CD14-positive monocyte (primary cell): ENCODE results near the gene GLB1L. TPM values are rescaled to one million over a fixed set of nuclear protein-coding genes. Genes with fewer than 3 reads are reported as not detected.

Source experiments
- DNase-seq, 3 donors: peaks; one replicate each; pipeline ENCODE4 v3.0.0-alpha.2; 2011 to 2022
- H2AFZ ChIP-seq: 2 replicates; pipeline ENCODE4 v1.6.0; 2012; ENCODE audit warnings: mild to moderate bottlenecking, low read depth, low read length, inconsistent platforms; ENCODE audit not compliant: insufficient read depth, poor library complexity, severe bottlenecking
- H3K27ac ChIP-seq, 2 donors: 1 replicate in 1 of 2; 2 replicates in 1 of 2; pipeline ENCODE4 v1.5.1; 2012 to 2013; ENCODE audit warnings: low read length in 2 of 2, control low read depth in 1 of 2, inconsistent platforms in 1 of 2, low read depth in 1 of 2, mild to moderate bottlenecking in 1 of 2
- H3K27me3 ChIP-seq, 2 donors: one replicate each; pipeline versions ENCODE4 v1.6.0 to v1.6.1; 2011 to 2013; ENCODE audit warnings: low read length in 2 of 2; ENCODE audit not compliant: control insufficient read depth in 2 of 2, insufficient read depth in 2 of 2
- H3K36me3 ChIP-seq, 2 donors: replicated peaks in 1 of 2; 1 replicate in 1 of 2; 2 replicates in 1 of 2; pipeline versions ENCODE4 v1.5.1 to v1.6.1; 2012 to 2013; ENCODE audit warnings: low read length in 2 of 2, control low read depth in 1 of 2, inconsistent platforms in 1 of 2, mild to moderate bottlenecking in 1 of 2; ENCODE audit not compliant: insufficient read depth in 2 of 2, control insufficient read depth in 1 of 2
- H3K4me1 ChIP-seq, 2 donors: 1 replicate in 1 of 2; 2 replicates in 1 of 2; pipeline versions ENCODE4 v1.5.1 to v1.6.1; 2012 to 2013; ENCODE audit warnings: low read length in 2 of 2, control low read depth in 1 of 2, inconsistent platforms in 1 of 2, mild to moderate bottlenecking in 1 of 2, moderate library complexity in 1 of 2; ENCODE audit not compliant: insufficient read depth in 2 of 2, control insufficient read depth in 1 of 2
- H3K4me2 ChIP-seq: replicated peaks from 2 replicates; pipeline ENCODE3; 2012; ENCODE audit warnings: low read length, moderate library complexity, mild to moderate bottlenecking; ENCODE audit not compliant: poor library complexity, severe bottlenecking; ENCODE audit errors: extremely low read depth
- H3K4me3 ChIP-seq, 3 experiments: fragments of 200-600 bp in 1 of 3; sonication (generic) in 1 of 3; replicated peaks in 1 of 3; 1 replicate in 2 of 3; 2 replicates in 1 of 3; pipeline ENCODE4 v1.5.1; 2011 to 2013; ENCODE audit warnings: low read length in 3 of 3, mild to moderate bottlenecking in 3 of 3, control low read depth in 2 of 3, low read depth in 2 of 3, inconsistent platforms in 1 of 3, moderate library complexity in 1 of 3
- H3K79me2 ChIP-seq: 2 replicates; pipeline ENCODE4 v1.6.0; 2012; ENCODE audit warnings: mild to moderate bottlenecking, control low read depth, inconsistent platforms, low read length, moderate library complexity; ENCODE audit not compliant: insufficient read depth
- H3K9ac ChIP-seq: 2 replicates; pipeline ENCODE4 v1.6.0; 2017; ENCODE audit warnings: low read length, mild to moderate bottlenecking; ENCODE audit not compliant: insufficient read depth, poor library complexity, severe bottlenecking
- H3K9me3 ChIP-seq, 2 donors: replicated peaks in 1 of 2; 1 replicate in 1 of 2; 2 replicates in 1 of 2; pipeline versions ENCODE4 v1.5.1 to v1.6.1; 2012 to 2013; ENCODE audit warnings: low read length in 2 of 2, control low read depth in 1 of 2; ENCODE audit not compliant: control insufficient read depth in 1 of 2, insufficient read depth in 1 of 2
- H4K20me1 ChIP-seq: 2 replicates; pipeline ENCODE4 v1.6.0; 2012; ENCODE audit warnings: mild to moderate bottlenecking, low read length, control low read depth, moderate library complexity; ENCODE audit not compliant: insufficient read depth
- H3K27ac Mint-ChIP-seq, 7 donors: one replicate each; pipeline ENCODE4 v1.8.0; 2020; ENCODE audit warnings: mild to moderate bottlenecking in 7 of 7, mixed read lengths in 7 of 7, moderate library complexity in 6 of 7, inconsistent platforms in 2 of 7
- H3K27me3 Mint-ChIP-seq, 3 donors: one replicate each; pipeline ENCODE4 v1.8.0; 2021 to 2022; ENCODE audit warnings: low read depth in 3 of 3, mild to moderate bottlenecking in 3 of 3, mixed read lengths in 3 of 3, moderate library complexity in 3 of 3, inconsistent platforms in 1 of 3
- H3K36me3 Mint-ChIP-seq, 2 donors: one replicate each; pipeline ENCODE4 v1.8.0; 2020; ENCODE audit warnings: mixed read lengths in 2 of 2, inconsistent platforms in 1 of 2, mild to moderate bottlenecking in 1 of 2
- H3K4me1 Mint-ChIP-seq: one replicate; pipeline ENCODE4 v1.8.0; 2020; ENCODE audit warnings: mild to moderate bottlenecking, mixed read lengths
- H3K4me3 Mint-ChIP-seq, 2 donors: one replicate each; pipeline ENCODE4 v1.8.0; 2020; ENCODE audit warnings: mild to moderate bottlenecking in 2 of 2, mixed read lengths in 2 of 2, moderate library complexity in 1 of 2
- H3K9me3 Mint-ChIP-seq, 7 donors: one replicate each; pipeline ENCODE4 v1.8.0; 2020 to 2022; ENCODE audit warnings: mixed read lengths in 7 of 7, mild to moderate bottlenecking in 6 of 7, moderate library complexity in 6 of 7, inconsistent platforms in 2 of 7
- WGBS: methylation state at CpG from one replicate; pipeline ENCODE4 v1.1.5; 2013; ENCODE audit warnings: missing lambda C conversion rate; ENCODE audit not compliant: insufficient coverage; 5-methylcytosine and 5-hydroxymethylcytosine counted together
- intact Hi-C, 2 donors: fragments of 100-400 bp; cut with micrococcal nuclease; formaldehyde crosslinking; loops; one replicate each; pipeline versions ENCODE4 v1.15.0 to v1.15.1; 2023
- polyA plus RNA-seq, 3 donors: library from polyadenylated mRNA; depleted of rRNA in 1 of 3; unstranded in 2 of 3; stranded (reverse) in 1 of 3; fragments of 300-500 nt in 2 of 3; fragments of >200 nt in 1 of 3; fragmentation: Illumina TruSeq in 2 of 3; gene quantifications; 1 replicate in 2 of 3; 2 replicates in 1 of 3; pipeline ENCODE4 v1.2.3, GENCODE V29; 2012 to 2021
- TF ChIP-seq, protein P1 (sequence below): fragments of 200-600 bp; IDR thresholded peaks from one replicate; pipeline ENCODE4 v1.8.0; 2022; ENCODE audit warnings: antibody characterized with exemption, mild to moderate bottlenecking

GLB1L gene
- polyA plus RNA-seq, 3 donors = 4.0 to 11.7 (median 7.7) TPM

DNA sequence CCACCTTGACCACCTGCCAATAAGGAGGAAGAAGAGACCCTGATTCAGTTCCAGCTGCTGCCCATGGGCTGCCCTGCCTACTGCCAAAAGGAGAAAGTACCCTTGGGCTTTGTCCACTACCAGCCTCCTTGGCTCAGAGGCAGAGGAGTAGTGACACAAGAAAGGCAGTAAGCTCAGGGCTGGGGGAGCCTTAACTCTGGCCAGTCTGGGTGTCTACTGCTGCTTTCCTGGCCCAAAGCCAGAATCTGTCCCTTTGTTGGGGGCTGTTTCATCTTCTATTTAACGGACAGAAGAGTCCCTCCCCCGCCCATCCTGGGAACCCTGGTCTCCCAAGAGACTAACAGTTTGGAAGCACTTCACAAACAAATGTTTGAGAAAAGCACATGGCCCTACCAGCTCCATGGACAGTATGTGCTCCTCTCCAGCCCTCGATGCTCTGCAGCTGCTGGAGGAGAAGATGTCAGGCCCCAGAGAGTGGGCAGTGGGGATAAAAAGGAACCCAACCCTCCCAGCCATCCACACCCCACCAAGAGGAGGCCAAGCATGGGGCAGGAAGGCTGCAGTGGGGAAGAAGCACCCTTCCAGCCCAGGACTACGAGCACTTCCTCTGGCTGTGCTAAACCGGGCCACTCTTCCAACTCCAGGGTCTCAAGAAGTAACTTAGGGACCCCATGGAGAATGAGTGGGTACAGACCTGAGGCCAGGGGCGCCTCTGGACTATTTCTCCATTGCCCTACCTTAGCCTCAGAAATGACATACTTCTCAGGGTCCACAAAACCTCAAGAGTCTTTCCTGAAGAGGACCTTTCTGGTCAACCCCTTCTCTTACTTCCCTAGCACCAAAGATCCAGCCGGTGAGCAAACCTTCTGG, 17.0 kb downstream of the GLB1L start:
- peaks cover 0 to 21% (median 8%) of the 10 kb centered on the region in 7 donors for H3K9me3 Mint-ChIP-seq
- peaks cover 53% of the 10 kb centered on the region for H3K4me1 Mint-ChIP-seq
- Histone ChIP-seq H3K79me2 (peaks cover 27% of the 10 kb centered on the region), H3K4me2 (peak overlapping the region; percentile 96), H3K4me3 (peak overlapping the region; percentile 80 to 89 (median 81)), H3K27ac (peak overlapping the region; percentile 18 to 86), H3K9me3 (no peaks in the 10 kb centered on the region), H3K9ac (peak overlapping the region; percentile 89), H3K4me1 (peaks cover 45 to 50% of the 10 kb centered on the region in 2 donors), H2AFZ (peak overlapping the region; percentile 82), H3K36me3 (peaks cover 32 to 48% of the 10 kb centered on the region in 2 donors), H3K27me3 (peaks cover 0 to 24% of the 10 kb centered on the region in 2 donors), H4K20me1 (peaks cover 62% of the 10 kb centered on the region)
- TF ChIP-seq, protein P1, sequence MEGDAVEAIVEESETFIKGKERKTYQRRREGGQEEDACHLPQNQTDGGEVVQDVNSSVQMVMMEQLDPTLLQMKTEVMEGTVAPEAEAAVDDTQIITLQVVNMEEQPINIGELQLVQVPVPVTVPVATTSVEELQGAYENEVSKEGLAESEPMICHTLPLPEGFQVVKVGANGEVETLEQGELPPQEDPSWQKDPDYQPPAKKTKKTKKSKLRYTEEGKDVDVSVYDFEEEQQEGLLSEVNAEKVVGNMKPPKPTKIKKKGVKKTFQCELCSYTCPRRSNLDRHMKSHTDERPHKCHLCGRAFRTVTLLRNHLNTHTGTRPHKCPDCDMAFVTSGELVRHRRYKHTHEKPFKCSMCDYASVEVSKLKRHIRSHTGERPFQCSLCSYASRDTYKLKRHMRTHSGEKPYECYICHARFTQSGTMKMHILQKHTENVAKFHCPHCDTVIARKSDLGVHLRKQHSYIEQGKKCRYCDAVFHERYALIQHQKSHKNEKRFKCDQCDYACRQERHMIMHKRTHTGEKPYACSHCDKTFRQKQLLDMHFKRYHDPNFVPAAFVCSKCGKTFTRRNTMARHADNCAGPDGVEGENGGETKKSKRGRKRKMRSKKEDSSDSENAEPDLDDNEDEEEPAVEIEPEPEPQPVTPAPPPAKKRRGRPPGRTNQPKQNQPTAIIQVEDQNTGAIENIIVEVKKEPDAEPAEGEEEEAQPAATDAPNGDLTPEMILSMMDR = no peak
- peak overlapping the region; percentile 18 to 75 (median 65) for H3K27ac Mint-ChIP-seq
- intact Hi-C loops = loop anchor here in 1 of 2 donors (5.0 kb wide), 1 partner anchor 69 kb away; no protein-coding TSS in a partner anchor
- 0% methylated on average over 3 of the region's 7 CpGs for WGBS
- peak overlapping the region; percentile 95 to 98 for H3K4me3 Mint-ChIP-seq
- no peak for DNase-seq
- H3K36me3 Mint-ChIP-seq = peaks cover 54 to 63% of the 10 kb centered on the region in 2 donors
- peaks cover 25 to 38% (median 30%) of the 10 kb centered on the region in 3 donors for H3K27me3 Mint-ChIP-seq

GRCh38 chr2:219225350-219225749, 19.9 kb downstream of the GLB1L start:
- Mint-ChIP-seq H3K27ac (peak overlapping the region; percentile 30 to 84 (median 73)), H3K4me3 (peak overlapping the region; percentile 27 to 70), H3K27me3 (peaks cover 44 to 67% (median 48%) of the 10 kb centered on the region in 3 donors), H3K4me1 (peaks cover 52% of the 10 kb centered on the region), H3K36me3 (peaks cover 66 to 73% of the 10 kb centered on the region in 2 donors), H3K9me3 (peaks cover 0 to 29% (median 11%) of the 10 kb centered on the region in 7 donors)
- WGBS = 0% methylated on average over 3 of the region's 3 CpGs
- H3K4me2 ChIP-seq = peak overlapping the region; percentile 38
- peaks cover 0 to 5% of the 10 kb centered on the region in 2 donors for H3K9me3 ChIP-seq
- H4K20me1 ChIP-seq = peaks cover 84% of the 10 kb centered on the region
- H2AFZ ChIP-seq = no peak overlapping the region
- TF ChIP-seq, protein P1 = no peak
- peak overlapping the region in 1 of 2 donors; percentile 8 for H3K27ac ChIP-seq
- no peak overlapping the region for H3K9ac ChIP-seq
- peaks cover 45 to 60% of the 10 kb centered on the region in 2 donors for H3K36me3 ChIP-seq
- H3K79me2 ChIP-seq = peaks cover 23% of the 10 kb centered on the region
- DNase-seq = peak in 2 of 3 donors; percentile 70 to 77
- H3K4me1 ChIP-seq = peaks cover 41 to 44% of the 10 kb centered on the region in 2 donors
- peak overlapping the region in 1 of 3 experiments; percentile 33 for H3K4me3 ChIP-seq
- peaks cover 0 to 49% of the 10 kb centered on the region in 2 donors for H3K27me3 ChIP-seq
- intact Hi-C loops = loop anchor here in 1 of 2 donors (5.0 kb wide), 1 partner anchor 72 kb away; no protein-coding TSS in a partner anchor
